Measurements from ENCODE around the gene TRPV3. TPM values are rescaled to one million over a fixed set of nuclear protein-coding genes. Genes with fewer than 3 reads are reported as not detected.

The TRPV3 gene
- total RNA-seq, 1 experiment from 2014 or later: 0.13 TPM

- intact Hi-C loops (cut with micrococcal nuclease; ENCODE audit: unreplicated experiment): no loop called here
- H3K4me1 ChIP-seq (ENCODE audit: insufficient read depth, low read length, poor library complexity, severe bottlenecking): no peaks in the 10 kb centered on the region
- CTCF ChIA-PET: interaction anchor here (0.6 kb wide), 1 partner anchor 22 kb away, joined by 11 read pairs; no protein-coding TSS in a partner anchor
- no TSS peak for BruUV-seq (replicated peaks)
- no peaks in the 10 kb centered on the region for H3K36me3 ChIP-seq (ENCODE audit: insufficient read depth, low read length, poor library complexity, severe bottlenecking)
- H3K27ac ChIP-seq (ENCODE audit: low read depth, low read length, poor library complexity, severe bottlenecking): no peak overlapping the region
- DNase-seq (ENCODE audit: low spot score): no peak
- H3K27me3 ChIP-seq (replicated peaks; ENCODE audit: insufficient read depth, low read depth, low read length, poor library complexity): no peaks in the 10 kb centered on the region
- POLR2A ChIA-PET (ENCODE audit: low non-redundant PET): no interaction called here
- no peak for TF ChIP-seq EZH2 (IDR thresholded peaks at IDR 0.05; ENCODE audit: borderline replicate concordance, low read depth, low read length, poor library complexity, severe bottlenecking)
- TF ChIP-seq, protein P1, sequence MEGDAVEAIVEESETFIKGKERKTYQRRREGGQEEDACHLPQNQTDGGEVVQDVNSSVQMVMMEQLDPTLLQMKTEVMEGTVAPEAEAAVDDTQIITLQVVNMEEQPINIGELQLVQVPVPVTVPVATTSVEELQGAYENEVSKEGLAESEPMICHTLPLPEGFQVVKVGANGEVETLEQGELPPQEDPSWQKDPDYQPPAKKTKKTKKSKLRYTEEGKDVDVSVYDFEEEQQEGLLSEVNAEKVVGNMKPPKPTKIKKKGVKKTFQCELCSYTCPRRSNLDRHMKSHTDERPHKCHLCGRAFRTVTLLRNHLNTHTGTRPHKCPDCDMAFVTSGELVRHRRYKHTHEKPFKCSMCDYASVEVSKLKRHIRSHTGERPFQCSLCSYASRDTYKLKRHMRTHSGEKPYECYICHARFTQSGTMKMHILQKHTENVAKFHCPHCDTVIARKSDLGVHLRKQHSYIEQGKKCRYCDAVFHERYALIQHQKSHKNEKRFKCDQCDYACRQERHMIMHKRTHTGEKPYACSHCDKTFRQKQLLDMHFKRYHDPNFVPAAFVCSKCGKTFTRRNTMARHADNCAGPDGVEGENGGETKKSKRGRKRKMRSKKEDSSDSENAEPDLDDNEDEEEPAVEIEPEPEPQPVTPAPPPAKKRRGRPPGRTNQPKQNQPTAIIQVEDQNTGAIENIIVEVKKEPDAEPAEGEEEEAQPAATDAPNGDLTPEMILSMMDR (conservative IDR thresholded peaks at IDR 0.05; ENCODE audit: low read depth, low read length): no peak
- no peaks in the 10 kb centered on the region for H3K9me3 ChIP-seq (ENCODE audit: low read depth, low read length, poor library complexity, severe bottlenecking)
- H3K4me3 ChIP-seq (ENCODE audit: low read depth, low read length, poor library complexity, severe bottlenecking): no peak overlapping the region
Measured at GRCh38 chr17:3572231-3572630, 14.6 kb upstream of the TRPV3 start.

DNA sequence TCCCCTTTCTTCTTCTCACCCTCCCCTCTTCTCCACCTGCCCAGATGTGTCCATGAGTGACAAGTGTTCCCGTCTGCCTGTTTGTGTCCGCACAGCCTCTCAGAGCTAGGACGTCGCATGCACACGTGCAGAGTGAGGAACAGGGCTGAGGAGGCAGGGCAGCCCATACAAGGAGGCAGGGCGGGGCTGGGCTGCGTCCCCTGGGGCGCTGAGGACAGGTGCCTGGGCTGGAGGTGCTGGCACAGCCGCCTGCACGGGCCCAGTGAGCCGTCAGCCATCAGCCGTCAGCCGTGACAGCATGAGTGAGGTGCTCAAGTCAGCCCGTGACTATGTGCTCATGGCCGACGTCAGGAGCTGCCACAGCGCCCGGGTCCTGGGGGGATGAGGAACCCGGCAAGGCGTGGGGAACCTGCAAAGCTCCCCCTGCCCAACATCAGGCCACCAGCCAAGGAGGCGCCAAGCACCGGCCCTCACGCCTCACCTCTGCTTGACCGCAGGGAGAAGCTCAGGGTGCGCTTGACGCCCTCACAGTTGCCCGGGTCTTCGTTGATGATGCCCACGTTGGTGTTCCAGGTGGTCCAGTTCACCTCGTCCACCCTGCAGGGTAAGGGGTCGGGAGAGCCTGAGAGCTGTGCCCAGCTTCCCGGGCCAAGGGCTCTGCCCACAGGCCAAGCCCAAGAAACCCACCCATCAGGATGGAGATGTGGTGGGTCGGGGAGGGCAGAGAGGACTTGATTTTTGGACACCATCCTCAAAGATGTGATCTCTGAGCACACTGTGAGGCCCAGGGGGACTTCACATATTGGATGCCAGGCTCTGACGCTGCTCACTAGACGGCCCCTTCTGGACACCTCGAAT lies 13.7 kb upstream of the TRPV3 start:
- no peaks in the 10 kb centered on the region for H3K4me1 ChIP-seq (ENCODE audit: insufficient read depth, low read length, poor library complexity, severe bottlenecking)
- no peaks in the 10 kb centered on the region for H3K27me3 ChIP-seq (replicated peaks; ENCODE audit: insufficient read depth, low read depth, low read length, poor library complexity)
- no peaks in the 10 kb centered on the region for H3K36me3 ChIP-seq (ENCODE audit: insufficient read depth, low read length, poor library complexity, severe bottlenecking)
- H3K4me3 ChIP-seq (ENCODE audit: low read depth, low read length, poor library complexity, severe bottlenecking): no peak overlapping the region
- DNase-seq (ENCODE audit: low spot score): no peak
- no peak for TF ChIP-seq EZH2 (IDR thresholded peaks at IDR 0.05; ENCODE audit: borderline replicate concordance, low read depth, low read length, poor library complexity, severe bottlenecking)
- TF ChIP-seq, protein P1 (conservative IDR thresholded peaks at IDR 0.05; ENCODE audit: low read depth, low read length): no peak
- ChIA-PET POLR2A (ENCODE audit: low non-redundant PET) (no interaction called here), CTCF (interaction anchor here (0.6 kb wide), 1 partner anchor 21 kb away, joined by 11 read pairs; no protein-coding TSS in a partner anchor)
- no peaks in the 10 kb centered on the region for H3K9me3 ChIP-seq (ENCODE audit: low read depth, low read length, poor library complexity, severe bottlenecking)
- BruUV-seq (replicated peaks): no TSS peak
- H3K27ac ChIP-seq (ENCODE audit: low read depth, low read length, poor library complexity, severe bottlenecking): no peak overlapping the region
- intact Hi-C loops (cut with micrococcal nuclease; ENCODE audit: unreplicated experiment): no loop called here

DNA sequence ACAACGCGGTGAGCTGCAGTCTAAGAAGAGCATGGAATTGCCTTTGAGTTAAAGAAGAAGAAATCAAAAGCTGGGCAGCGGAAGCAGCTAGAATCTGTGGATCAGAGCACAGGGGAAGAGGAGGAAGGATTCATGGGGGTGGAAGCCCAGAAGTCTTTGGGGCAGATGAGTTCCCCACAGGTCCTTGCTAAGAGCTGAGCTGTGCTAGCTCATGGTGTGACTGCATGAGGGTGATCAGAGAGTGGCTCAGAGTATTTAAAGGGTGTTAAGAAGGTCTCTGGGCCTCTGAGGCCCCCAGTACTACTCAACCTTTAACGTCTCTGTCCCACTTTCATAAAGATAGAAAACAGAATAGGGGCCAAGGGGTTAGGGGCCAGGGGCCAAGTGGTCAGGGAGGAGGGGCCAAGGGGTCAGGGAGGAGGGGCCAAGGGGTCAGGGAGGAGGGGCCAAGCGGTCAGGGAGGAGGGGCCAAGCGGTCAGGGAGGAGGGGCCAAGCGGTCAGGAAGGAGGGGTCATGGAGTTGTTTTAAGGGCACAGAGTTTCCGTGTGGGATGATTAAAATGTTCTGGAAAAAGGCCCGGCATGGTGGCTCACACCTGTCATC lies 12.0 kb upstream of the TRPV3 start:
- no peak for TF ChIP-seq EZH2 (IDR thresholded peaks at IDR 0.05; ENCODE audit: borderline replicate concordance, low read depth, low read length, poor library complexity, severe bottlenecking)
- TF ChIP-seq, protein P1 (conservative IDR thresholded peaks at IDR 0.05; ENCODE audit: low read depth, low read length): no peak
- no TSS peak for BruUV-seq (replicated peaks)
- ChIA-PET POLR2A (ENCODE audit: low non-redundant PET) (no interaction called here), CTCF (no interaction called here)
- H3K27me3 ChIP-seq (replicated peaks; ENCODE audit: insufficient read depth, low read depth, low read length, poor library complexity): no peaks in the 10 kb centered on the region
- H3K36me3 ChIP-seq (ENCODE audit: insufficient read depth, low read length, poor library complexity, severe bottlenecking): no peaks in the 10 kb centered on the region
- DNase-seq (ENCODE audit: low spot score): no peak
- no peak overlapping the region for H3K27ac ChIP-seq (ENCODE audit: low read depth, low read length, poor library complexity, severe bottlenecking)
- no peaks in the 10 kb centered on the region for H3K9me3 ChIP-seq (ENCODE audit: low read depth, low read length, poor library complexity, severe bottlenecking)
- H3K4me3 ChIP-seq (ENCODE audit: low read depth, low read length, poor library complexity, severe bottlenecking): no peak overlapping the region
- no peaks in the 10 kb centered on the region for H3K4me1 ChIP-seq (ENCODE audit: insufficient read depth, low read length, poor library complexity, severe bottlenecking)
- intact Hi-C loops (cut with micrococcal nuclease; ENCODE audit: unreplicated experiment): no loop called here
